ENCODE measurements around the gene IGFBP7.

- TF ChIP-seq CTCF (conservative IDR thresholded peaks at IDR 0.05; ENCODE audit: low read depth, low read length) (no peak), EZH2 (IDR thresholded peaks at IDR 0.05; ENCODE audit: borderline replicate concordance, low read depth, low read length, poor library complexity, severe bottlenecking) (peak; percentile 85)
Measured at GRCh38 chr4:57109411-57109846, 756 bp downstream of the IGFBP7 start.

All from A673 (cell line).